Trophoblast cell (in vitro differentiated cells and primary cell): Measurements from ENCODE around the gene TNS2.
"Not testable (repeated sequence)": the region's sequence is repeated elsewhere in the genome, so short reads cannot be mapped to it uniquely, and the experiment has no call there.

Source experiments
- DNase-seq, 2 donors: peaks; one replicate each; pipeline ENCODE4 v3.0.0-alpha.2; 2016
- H2AFZ ChIP-seq: 2 replicates; pipeline ENCODE4 v1.6.1; 2013; ENCODE audit warnings: low read length, moderate library complexity, mild to moderate bottlenecking; ENCODE audit not compliant: insufficient read depth, poor library complexity
- H2AK5ac ChIP-seq: 2 replicates; pipeline ENCODE4 v1.6.1; 2013; ENCODE audit warnings: mild to moderate bottlenecking, low read length
- H2BK120ac ChIP-seq: 2 replicates; pipeline ENCODE4 v1.6.1; 2013; ENCODE audit warnings: low read length, mild to moderate bottlenecking, moderate library complexity; ENCODE audit not compliant: insufficient read depth, poor library complexity
- H2BK12ac ChIP-seq: 2 replicates; pipeline ENCODE4 v1.6.1; 2013; ENCODE audit warnings: mild to moderate bottlenecking, low read length, moderate library complexity
- H2BK5ac ChIP-seq: 2 replicates; pipeline ENCODE4 v1.6.1; 2013; ENCODE audit warnings: low read length, low read depth, moderate library complexity, mild to moderate bottlenecking; ENCODE audit not compliant: poor library complexity
- H3K14ac ChIP-seq: 2 replicates; pipeline ENCODE4 v1.6.1; 2013; ENCODE audit warnings: mild to moderate bottlenecking, low read length
- H3K18ac ChIP-seq: 2 replicates; pipeline ENCODE4 v1.6.1; 2013; ENCODE audit warnings: mild to moderate bottlenecking, low read length
- H3K23ac ChIP-seq: 2 replicates; pipeline ENCODE4 v1.6.1; 2013; ENCODE audit warnings: low read length
- H3K27ac ChIP-seq: 2 replicates; pipeline ENCODE4 v1.5.1; 2013; ENCODE audit warnings: low read depth, mild to moderate bottlenecking, inconsistent platforms, low read length, moderate library complexity
- H3K27me3 ChIP-seq: 2 replicates; pipeline ENCODE4 v1.6.1; 2013; ENCODE audit warnings: inconsistent platforms, mild to moderate bottlenecking, low read length, moderate library complexity; ENCODE audit not compliant: insufficient read depth
- H3K36me3 ChIP-seq, 2 experiments: 1 replicate in 1 of 2; 2 replicates in 1 of 2; pipeline ENCODE4 v1.6.1; 2013; ENCODE audit warnings: low read length in 2 of 2, mild to moderate bottlenecking in 2 of 2, moderate library complexity in 1 of 2; ENCODE audit not compliant: insufficient read depth in 2 of 2, control insufficient read depth in 1 of 2
- H3K4ac ChIP-seq: 2 replicates; pipeline ENCODE4 v1.6.1; 2013; ENCODE audit warnings: low read depth, mild to moderate bottlenecking, low read length, moderate library complexity
- H3K4me1 ChIP-seq, 2 experiments: 1 replicate in 1 of 2; 2 replicates in 1 of 2; pipeline ENCODE4 v1.6.1; 2013; ENCODE audit warnings: low read length in 2 of 2, mild to moderate bottlenecking in 2 of 2, moderate library complexity in 1 of 2; ENCODE audit not compliant: insufficient read depth in 2 of 2, control insufficient read depth in 1 of 2
- H3K4me2 ChIP-seq: 2 replicates; pipeline ENCODE4 v1.6.1; 2013; ENCODE audit warnings: inconsistent platforms, mild to moderate bottlenecking, low read length, moderate library complexity
- H3K4me3 ChIP-seq: 2 replicates; pipeline ENCODE4 v1.5.1; 2013; ENCODE audit warnings: mild to moderate bottlenecking, low read depth, low read length, inconsistent platforms
- H3K79me1 ChIP-seq: one replicate; pipeline ENCODE4 v1.6.1; 2013; ENCODE audit warnings: low read length
- H3K79me2 ChIP-seq: 2 replicates; pipeline ENCODE4 v1.6.1; 2013; ENCODE audit warnings: low read length, mild to moderate bottlenecking; ENCODE audit not compliant: control insufficient read depth, insufficient read depth, poor library complexity
- H3K9ac ChIP-seq: 2 replicates; pipeline ENCODE4 v1.6.1; 2013; ENCODE audit warnings: mild to moderate bottlenecking, low read length
- H3K9me3 ChIP-seq: 2 replicates; pipeline ENCODE4 v1.6.1; 2013; ENCODE audit warnings: low read depth, mild to moderate bottlenecking, control low read depth, inconsistent platforms, low read length; ENCODE audit not compliant: insufficient read depth
- H4K12ac ChIP-seq: 2 replicates; pipeline ENCODE4 v1.6.1; 2013; ENCODE audit warnings: low read depth, mild to moderate bottlenecking, low read length, moderate library complexity
- H4K8ac ChIP-seq: 2 replicates; pipeline ENCODE4 v1.6.1; 2013; ENCODE audit warnings: low read depth, mild to moderate bottlenecking, low read length, moderate library complexity
- H4K91ac ChIP-seq: one replicate; pipeline ENCODE4 v1.6.1; 2013; ENCODE audit warnings: low read depth, mild to moderate bottlenecking, low read length, moderate library complexity
- WGBS: extraction: QIAGEN DNeasy Blood & Tissue Kit; methylation state at CpG from one replicate; pipeline ENCODE4 v1.1.7; 2013; ENCODE audit warnings: missing lambda C conversion rate; ENCODE audit not compliant: insufficient read length, insufficient coverage; ENCODE audit errors: extremely low coverage; 5-methylcytosine and 5-hydroxymethylcytosine counted together

Gene TNS2

GRCh38 chr12:53025250-53025649 lies 24.6 kb upstream of the TNS2 start:
- no CpG with 5 or more reads among the region's 3 CpGs for WGBS
- H3K23ac ChIP-seq, result no peak overlapping the region
- peaks cover 37 to 57% of the 10 kb centered on the region in 2 experiments for H3K36me3 ChIP-seq
- H4K8ac ChIP-seq, result no peak overlapping the region
- no peak overlapping the region for H3K27ac ChIP-seq
- no peak overlapping the region for H2AK5ac ChIP-seq
- H3K79me1 ChIP-seq, result no peaks in the 10 kb centered on the region
- H3K18ac ChIP-seq, result no peak overlapping the region
- H2BK120ac ChIP-seq, result no peak overlapping the region
- no peak overlapping the region for H4K12ac ChIP-seq
- H3K14ac ChIP-seq, result no peak overlapping the region
- H3K79me2 ChIP-seq, result no peaks in the 10 kb centered on the region
- H2AFZ ChIP-seq, result no peak overlapping the region
- no peak for DNase-seq
- H4K91ac ChIP-seq, result no peak overlapping the region
- no peak overlapping the region for H3K4me2 ChIP-seq
- H2BK5ac ChIP-seq, result no peak overlapping the region
- H3K4me3 ChIP-seq, result no peak overlapping the region
- no peaks in the 10 kb centered on the region for H3K27me3 ChIP-seq
- no peak overlapping the region for H3K4ac ChIP-seq
- no peak overlapping the region for H2BK12ac ChIP-seq
- H3K9me3 ChIP-seq, result no peaks in the 10 kb centered on the region
- no peaks in the 10 kb centered on the region for H3K4me1 ChIP-seq
- H3K9ac ChIP-seq, result no peak overlapping the region

- not testable (repeated sequence) for H4K91ac ChIP-seq, H2BK120ac ChIP-seq, H3K9ac ChIP-seq, H3K4ac ChIP-seq, H2AK5ac ChIP-seq, H3K27me3 ChIP-seq, H4K8ac ChIP-seq, DNase-seq, H3K18ac ChIP-seq, H4K12ac ChIP-seq, H2BK12ac ChIP-seq, H3K27ac ChIP-seq, H3K14ac ChIP-seq, H2BK5ac ChIP-seq, H3K4me3 ChIP-seq, H3K79me1 ChIP-seq, H3K79me2 ChIP-seq, H3K9me3 ChIP-seq, H2AFZ ChIP-seq, H3K23ac ChIP-seq, H3K4me2 ChIP-seq, H3K4me1 ChIP-seq
- WGBS, result no CpG with 5 or more reads among the region's 13 CpGs
- peaks cover 47 to 63% of the 10 kb centered on the region in 2 experiments for H3K36me3 ChIP-seq
Observed at GRCh38 chr12:53027014-53027413, 22.9 kb upstream of the TNS2 start.

- H3K27me3 ChIP-seq, result no peaks in the 10 kb centered on the region
- H4K12ac ChIP-seq, result no peak overlapping the region
- H3K9ac ChIP-seq, result no peak overlapping the region
- no peak overlapping the region for H2BK120ac ChIP-seq
- no peak overlapping the region for H2BK5ac ChIP-seq
- no peaks in the 10 kb centered on the region for H3K9me3 ChIP-seq
- peaks cover 64 to 75% of the 10 kb centered on the region in 2 experiments for H3K36me3 ChIP-seq
- WGBS, result no CpG with 5 or more reads among the region's 3 CpGs
- H3K4me2 ChIP-seq, result no peak overlapping the region
- no peaks in the 10 kb centered on the region for H3K79me2 ChIP-seq
- H2AK5ac ChIP-seq, result no peak overlapping the region
- no peak overlapping the region for H3K18ac ChIP-seq
- no peak overlapping the region for H4K91ac ChIP-seq
- H3K14ac ChIP-seq, result no peak overlapping the region
- H3K4me3 ChIP-seq, result no peak overlapping the region
- DNase-seq, result no peak
- no peaks in the 10 kb centered on the region for H3K79me1 ChIP-seq
- no peak overlapping the region for H3K27ac ChIP-seq
- H3K4ac ChIP-seq, result no peak overlapping the region
- H4K8ac ChIP-seq, result no peak overlapping the region
- H2BK12ac ChIP-seq, result no peak overlapping the region
- no peaks in the 10 kb centered on the region for H3K4me1 ChIP-seq
- H3K23ac ChIP-seq, result no peak overlapping the region
- H2AFZ ChIP-seq, result no peak overlapping the region
Observed at GRCh38 chr12:53031616-53032015, 18.2 kb upstream of the TNS2 start.

GRCh38 chr12:53033832-53034231 lies 16.0 kb upstream of the TNS2 start:
- not testable (repeated sequence) for H3K4me2 ChIP-seq, H3K4me1 ChIP-seq, H3K14ac ChIP-seq, DNase-seq, H2BK120ac ChIP-seq, H3K4ac ChIP-seq, H3K79me2 ChIP-seq, H3K23ac ChIP-seq, H4K12ac ChIP-seq, H2BK5ac ChIP-seq, H2AK5ac ChIP-seq, H3K18ac ChIP-seq, H3K9me3 ChIP-seq, H4K91ac ChIP-seq, H3K27ac ChIP-seq, H4K8ac ChIP-seq, H3K4me3 ChIP-seq, H2AFZ ChIP-seq, H3K9ac ChIP-seq, H2BK12ac ChIP-seq, H3K79me1 ChIP-seq, H3K27me3 ChIP-seq
- H3K36me3 ChIP-seq, result peaks cover 59 to 73% of the 10 kb centered on the region in 2 experiments
- no CpG with 5 or more reads among the region's 10 CpGs for WGBS
